GM19025 (cell line): ENCODE results near the gene TTN.
"Not testable (repeated sequence)": the region's sequence is repeated elsewhere in the genome, so short reads cannot be mapped to it uniquely, and the experiment has no call there.

ENCODE experiments used
- ATAC-seq: cut with Tn5 transposase; IDR thresholded peaks from one replicate; pipeline ENCODE4 v1.9.1; 2021; ENCODE audit warnings: mild to moderate bottlenecking, low read depth, moderate library complexity; ENCODE audit not compliant: unreplicated experiment

Gene TTN

DNA sequence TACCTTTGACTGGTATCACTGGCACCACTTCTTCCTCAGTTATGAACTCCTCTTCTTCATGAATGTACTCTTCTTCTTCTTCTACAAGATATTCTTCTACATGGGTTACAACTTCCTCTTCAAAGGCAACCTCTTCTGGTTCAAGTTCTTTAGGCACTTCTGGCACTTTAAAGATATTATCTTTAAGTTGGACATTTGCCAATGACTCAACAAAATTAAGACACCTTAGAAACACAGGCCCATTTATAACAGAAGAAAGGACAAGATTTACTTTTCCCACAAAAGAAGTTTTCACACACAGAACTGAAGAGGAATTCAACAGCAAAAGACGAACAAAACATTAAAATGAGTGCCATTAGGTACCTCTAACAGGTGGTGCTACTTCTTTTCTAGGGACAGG is 127.3 kb downstream of the TTN start:
- no peak for ATAC-seq

DNA sequence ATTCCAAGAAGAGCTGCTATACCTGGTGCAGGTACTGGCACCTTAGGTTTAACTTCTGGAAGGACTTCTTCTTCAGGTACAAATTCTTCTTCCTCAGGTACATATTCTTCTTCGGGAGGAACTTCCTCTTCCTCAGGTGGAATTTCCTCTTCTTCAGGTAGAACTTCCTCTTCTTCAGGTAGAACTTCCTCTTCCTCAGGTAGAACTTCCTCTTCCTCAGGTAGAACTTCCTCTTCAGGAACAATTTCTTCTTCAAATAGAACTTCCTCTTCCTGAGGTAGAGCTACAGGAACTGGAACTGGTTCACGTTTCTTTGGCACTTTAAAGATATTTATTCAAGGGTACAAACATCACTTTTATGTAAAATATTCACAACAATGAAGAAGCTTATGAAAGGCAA is 129.6 kb downstream of the TTN start:
- no peak for ATAC-seq

DNA sequence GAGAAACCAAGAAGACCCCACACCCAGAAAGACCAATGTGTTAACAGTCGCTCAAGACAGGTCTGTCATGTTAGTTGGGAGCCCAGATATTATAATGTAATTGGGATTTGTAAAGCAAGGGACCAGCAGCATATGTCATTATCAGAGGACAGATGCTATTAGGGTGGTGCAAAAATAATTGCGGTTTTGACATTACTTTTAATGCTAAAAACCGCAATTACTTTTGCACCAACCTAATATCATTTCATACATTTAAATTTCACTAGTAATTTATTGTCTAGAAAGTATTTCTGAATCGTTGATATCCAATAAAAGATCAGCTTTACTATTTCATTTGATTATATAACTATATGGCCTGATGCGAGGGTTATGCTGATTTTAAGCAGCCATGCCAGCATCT is 131.2 kb downstream of the TTN start:
- ATAC-seq, result no peak

DNA sequence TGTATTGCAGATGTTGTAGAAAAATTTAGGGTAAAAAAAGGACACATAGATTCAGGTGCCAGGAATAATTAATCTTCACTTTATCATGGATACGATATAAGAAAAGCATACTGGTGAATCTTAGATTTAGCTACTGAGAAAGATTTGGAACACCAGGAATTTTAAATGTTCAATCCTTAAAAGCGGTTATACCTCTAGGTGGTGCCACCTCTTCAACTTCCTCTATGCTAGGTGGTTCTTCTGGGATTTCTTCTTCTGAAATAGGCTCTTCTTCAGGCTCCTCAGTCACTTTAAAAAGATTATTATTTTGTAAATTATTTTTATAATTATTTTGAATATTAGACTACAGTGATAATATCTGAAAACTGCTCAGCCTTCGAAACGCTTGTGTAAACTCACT is 133.1 kb downstream of the TTN start:
- no peak for ATAC-seq

DNA sequence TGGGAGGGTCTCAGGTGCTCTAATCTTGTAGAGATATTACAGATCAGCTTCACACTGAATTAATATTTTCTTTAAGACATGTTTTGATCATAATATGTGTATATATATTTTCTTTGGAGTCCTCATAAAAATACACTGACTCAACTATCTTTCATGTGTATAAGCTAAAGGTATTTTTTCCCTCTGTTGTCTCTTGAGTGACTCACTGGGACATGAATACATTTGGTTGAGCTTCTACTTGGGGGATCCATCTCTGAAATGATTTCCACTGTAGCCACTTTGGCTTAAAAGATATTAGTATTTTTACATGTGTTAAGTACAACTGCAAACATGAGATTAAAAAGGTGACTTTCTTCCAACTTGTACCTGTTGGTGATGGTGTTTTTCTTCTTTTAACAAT is 140.8 kb downstream of the TTN start:
- ATAC-seq, result no peak

DNA sequence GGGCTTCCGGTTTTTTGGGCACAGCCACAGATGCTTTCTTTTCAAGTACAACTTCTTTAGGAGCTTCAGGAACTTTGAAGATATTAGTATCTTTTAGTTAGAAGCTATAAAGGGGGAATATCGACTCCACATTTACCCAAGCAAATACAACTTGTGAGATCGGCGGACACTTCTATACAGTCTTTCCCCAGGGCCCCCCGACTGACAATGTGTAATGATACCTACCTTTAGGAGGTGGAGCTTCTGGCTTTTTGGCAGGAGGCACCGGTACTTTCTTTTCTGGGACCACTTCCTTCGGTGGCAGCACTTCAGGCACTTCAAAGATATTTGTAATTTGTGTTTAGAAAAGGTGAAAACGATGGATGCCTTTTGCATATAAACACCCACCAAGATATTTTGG is 148.7 kb downstream of the TTN start:
- ATAC-seq, result not testable (repeated sequence)

DNA sequence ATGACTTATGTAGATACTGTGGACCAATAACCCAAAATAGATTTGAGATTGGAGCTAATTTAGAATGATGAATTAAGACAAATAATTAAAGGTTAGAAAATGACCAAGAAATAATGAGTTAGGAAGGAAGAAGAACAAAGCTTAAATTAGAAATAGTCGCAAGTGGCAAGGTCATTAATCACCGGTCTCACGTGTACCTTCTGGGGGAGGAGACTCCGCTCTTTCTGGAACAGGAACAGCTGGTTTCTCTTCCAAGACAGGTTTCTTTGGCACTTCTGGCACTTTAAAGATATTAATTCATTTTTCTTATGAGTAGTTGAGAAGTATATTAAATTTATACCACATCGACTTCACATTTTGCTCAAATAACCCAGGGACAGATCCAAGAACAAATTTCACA is 156.7 kb downstream of the TTN start:
- no peak for ATAC-seq

DNA sequence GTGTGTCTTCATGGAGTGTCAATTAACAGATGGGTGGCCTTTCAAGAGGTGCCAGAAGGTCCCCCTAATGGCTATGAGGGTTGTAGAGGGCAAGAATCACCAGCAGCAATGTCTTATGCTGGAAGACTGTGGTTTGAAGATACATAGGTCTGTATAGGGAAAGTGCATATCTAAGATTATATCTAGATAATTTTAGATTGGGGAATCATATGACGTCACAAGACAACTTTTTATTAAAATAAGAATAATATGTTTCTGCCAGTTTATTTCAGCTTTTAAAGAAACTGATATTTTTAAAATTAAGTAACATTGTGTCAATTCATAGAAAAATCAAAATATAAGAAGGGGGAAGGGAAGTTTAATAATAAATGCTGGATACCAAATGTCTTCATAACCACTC is 162.3 kb downstream of the TTN start:
- no peak for ATAC-seq

DNA sequence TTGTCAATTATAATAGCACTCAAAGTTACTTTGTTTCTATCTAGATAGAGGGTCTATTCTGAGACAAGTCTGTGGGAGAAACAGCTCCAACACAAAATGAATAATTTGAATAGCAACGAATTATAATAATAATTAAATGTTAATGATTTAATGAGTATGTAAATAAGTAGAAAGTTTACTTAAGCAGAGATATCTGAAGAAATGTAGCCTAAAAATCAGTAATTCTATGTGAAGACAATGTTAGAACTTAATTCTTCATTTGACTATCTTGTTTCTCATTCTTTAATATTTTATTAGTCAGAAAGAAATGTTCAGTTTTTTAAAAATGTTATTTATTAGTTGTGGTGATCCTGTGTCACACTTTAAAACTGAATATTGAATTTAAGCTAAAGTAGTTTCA is 165.7 kb downstream of the TTN start:
- no peak for ATAC-seq

DNA sequence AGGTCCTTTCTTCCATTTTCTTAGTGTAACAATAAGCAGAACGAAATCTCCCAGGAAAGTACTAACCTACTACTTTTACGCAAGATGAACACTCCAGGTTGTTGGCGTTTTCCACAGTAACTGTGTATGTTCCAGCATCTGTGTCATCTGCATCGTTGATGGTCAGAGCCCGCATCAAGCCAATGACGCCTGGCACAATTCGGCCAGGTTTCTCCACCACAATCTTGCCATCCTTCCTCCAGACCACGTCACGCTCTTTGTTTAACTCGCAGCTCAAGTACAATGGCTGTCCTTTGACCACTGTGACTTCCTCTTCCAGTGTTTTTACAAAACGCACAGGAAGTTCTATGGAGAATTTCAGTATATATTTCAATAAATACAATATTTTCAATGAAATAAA is 171.3 kb downstream of the TTN start:
- no peak for ATAC-seq

DNA sequence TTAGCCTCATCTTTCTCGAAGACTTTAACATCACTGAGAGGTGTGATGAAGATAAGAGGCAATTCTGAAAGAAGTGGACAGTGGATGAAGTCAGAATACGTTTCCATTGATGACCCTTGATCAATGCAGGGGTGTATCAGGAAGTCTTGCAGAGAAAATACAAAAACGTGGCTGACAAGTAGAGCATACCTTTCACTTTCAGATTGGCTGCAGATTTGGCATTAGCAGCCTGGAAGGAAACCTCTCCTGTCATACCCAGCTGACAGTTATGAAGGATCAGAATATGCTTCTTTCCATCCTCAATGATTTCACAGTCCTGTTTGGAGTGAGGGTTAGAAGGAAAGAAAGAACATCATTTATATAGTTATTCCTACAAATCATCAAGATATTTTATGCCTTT is 174.5 kb downstream of the TTN start:
- no peak for ATAC-seq

DNA sequence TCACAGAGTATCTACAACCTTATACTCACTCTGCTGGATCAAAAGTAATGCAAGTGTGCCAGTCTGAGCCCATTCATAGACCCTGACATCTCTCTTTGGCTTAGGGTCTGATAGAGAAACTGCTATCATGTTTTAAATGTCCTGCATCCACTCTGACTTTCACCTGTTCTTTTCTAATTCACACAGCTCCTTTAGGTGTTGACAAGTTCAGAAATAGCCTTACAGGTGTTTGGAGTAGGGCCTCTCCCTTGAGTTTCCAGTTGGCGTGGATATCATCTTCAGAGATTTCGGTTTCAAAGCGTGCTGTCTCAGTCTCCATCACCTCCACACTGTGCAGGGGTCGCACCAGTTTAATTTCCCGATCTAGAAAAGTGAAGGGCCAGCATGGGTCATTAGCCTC is 176.6 kb downstream of the TTN start:
- no peak for ATAC-seq

DNA sequence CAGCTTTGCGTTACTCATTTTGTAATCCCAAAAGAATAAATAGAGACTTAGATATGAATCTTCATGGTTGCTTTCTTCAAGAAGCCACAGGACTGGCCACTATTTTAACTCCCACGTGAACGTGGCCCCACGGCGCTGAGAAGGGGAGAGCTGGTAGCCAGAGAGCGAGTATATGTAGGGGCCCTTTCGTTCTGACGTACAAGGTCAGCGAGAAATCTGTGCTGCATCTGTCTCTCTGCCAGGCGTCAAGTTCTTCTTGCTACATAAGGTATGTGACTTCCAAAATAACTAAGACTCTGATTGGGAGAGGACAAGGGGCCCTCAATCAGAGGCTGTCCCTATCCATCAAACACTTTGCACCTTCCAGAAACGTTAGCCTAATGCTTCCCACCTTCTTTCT is 177.8 kb downstream of the TTN start:
- no peak for ATAC-seq

DNA sequence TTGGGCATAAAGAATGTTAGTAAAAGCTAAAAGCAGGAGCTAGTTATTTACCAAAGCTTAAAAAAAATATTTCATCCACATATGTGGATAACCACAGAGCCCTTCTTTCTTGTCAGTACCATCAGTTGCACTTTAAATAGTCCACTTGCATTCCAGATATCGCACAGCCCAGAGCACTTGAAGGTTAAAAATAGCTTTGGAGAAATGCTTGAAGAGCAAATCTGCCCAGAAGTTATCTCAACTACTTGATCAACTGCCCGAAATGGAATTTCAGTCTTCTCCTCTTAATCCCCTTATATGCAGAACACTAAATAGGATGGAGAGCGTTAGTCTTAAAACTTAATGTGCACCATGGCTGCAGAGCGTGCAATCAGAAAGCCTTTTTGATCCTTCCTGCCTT is 178.6 kb downstream of the TTN start:
- no peak for ATAC-seq

DNA sequence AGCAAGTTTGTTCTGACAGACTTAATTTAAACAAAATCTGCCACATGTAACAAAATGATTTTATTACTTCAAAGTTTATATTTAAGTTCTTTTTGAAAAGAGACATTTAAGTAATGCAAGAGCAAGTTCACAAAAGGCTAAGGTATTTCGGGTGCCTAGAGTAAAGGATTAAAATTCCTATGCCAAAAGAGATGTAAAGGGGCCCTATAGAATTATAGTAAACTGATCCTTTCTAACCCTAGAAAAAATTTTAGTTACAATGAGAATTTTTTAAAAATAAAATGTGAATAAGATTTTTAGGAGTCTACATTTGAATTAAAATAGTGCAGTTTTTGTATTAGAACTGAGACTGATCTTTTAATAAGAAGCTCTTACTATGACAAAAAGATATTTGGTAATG is 179.8 kb downstream of the TTN start:
- ATAC-seq, result no peak

DNA sequence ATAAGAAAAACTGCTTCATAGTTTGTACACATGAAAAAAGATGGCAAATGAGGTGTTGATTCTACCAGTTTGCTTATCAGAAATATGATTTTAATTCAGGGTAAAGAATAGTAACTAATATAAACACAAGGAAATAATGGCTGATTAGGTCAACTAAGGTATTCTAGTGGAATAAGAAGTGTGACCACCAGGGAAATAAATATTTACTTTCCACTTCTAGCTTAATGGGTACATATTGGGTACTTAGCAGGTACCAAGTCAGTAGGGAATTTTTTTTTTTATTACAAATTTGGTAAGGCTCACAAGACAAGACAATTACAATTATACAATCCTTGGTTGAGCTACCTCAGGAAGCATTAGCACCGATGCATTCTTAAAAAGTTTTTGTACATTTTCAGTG is 191.3 kb downstream of the TTN start:
- no peak for ATAC-seq

DNA sequence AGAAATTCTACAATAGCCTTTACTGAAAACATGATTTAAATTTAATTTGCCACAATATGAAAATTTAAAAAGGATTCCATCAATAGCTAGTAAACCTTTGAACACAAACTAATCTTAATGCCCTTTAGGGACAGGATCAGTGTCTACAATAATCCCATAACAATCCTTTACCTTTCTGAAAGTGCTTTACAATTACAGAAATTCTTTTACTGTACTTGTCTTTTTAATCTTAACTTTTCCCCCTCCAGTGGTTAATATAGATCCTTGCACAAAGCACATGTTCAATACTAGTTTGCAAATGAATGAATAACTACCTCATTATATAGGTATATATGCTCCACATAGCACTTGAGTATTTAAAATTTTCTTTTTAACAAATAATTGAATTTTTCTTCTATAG is 204.3 kb downstream of the TTN start:
- no peak for ATAC-seq

DNA sequence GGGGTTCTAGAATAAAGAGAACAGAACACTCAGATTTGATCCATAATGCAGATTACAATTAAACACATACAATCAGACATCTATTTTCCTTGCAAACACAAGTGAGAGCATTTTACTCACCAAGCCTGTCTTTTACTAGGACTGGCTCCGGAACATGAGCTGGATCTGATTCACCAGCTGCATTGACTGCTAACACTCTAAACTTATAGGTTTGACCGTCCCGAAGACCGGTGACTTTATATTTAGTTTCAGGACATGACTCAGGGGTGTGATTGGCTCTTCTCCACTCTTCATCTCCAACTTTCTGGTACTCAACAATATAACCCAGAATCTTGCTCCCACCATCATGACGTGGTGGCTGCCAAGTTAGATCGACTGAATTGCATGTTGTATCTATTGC is 214.6 kb downstream of the TTN start:
- no peak for ATAC-seq

DNA sequence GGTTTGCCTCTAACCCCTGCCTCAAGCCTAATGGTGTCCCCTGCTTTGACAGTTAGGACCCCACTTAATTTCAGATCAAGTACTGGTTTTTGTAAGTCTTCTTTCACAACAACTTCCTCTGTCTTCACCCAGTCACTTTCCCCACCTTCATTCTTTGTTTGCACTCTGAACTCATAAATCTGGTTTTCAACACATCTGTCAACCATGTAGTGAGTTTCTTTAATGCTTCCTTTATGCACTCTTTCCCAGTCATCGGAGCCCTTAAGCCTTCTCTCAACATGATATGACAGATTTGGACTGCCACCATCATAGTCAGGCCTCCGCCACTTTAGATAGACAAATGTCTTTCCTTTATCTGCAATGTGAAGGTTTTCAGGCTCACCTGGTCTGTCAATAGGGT is 217.9 kb downstream of the TTN start:
- ATAC-seq, result no peak

DNA sequence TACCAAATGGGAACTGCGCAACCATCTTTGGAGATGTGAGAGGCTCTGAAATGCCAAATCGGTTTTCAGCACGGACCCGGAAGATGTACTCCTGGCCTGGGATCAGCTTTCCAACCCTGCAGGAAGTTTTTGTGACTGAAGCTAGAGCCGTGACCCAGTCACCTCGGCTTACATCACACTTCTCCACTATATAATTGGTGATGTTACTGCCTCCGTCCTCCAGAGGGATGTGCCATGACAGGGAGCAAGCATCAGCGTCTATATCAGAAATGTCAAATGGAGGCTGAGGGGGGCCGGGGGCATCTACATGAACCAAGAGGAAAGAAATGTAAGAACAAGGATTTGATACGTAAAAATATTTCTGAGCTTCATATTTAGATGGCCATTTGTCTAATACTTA is 222.6 kb downstream of the TTN start:
- no peak for ATAC-seq

DNA sequence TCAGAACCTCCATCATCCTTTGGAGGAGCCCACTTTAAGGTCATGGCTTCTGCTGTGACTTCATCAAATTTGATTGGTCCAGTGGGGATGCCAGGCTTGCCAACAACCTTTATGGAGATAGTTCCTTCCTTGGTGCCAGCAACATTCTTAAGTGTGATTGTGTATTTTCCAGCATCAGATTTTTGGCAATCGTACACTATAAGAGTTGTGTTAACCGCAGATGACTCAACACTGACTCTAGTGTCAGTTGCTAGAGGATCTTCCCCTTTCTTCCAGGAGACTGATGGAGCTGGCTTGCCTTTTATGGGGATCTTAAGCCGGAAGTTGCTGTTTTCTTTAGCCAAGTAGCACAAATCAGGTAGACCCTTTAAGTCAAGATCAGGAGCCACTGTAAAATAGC is 228.2 kb downstream of the TTN start:
- ATAC-seq, result no peak

DNA sequence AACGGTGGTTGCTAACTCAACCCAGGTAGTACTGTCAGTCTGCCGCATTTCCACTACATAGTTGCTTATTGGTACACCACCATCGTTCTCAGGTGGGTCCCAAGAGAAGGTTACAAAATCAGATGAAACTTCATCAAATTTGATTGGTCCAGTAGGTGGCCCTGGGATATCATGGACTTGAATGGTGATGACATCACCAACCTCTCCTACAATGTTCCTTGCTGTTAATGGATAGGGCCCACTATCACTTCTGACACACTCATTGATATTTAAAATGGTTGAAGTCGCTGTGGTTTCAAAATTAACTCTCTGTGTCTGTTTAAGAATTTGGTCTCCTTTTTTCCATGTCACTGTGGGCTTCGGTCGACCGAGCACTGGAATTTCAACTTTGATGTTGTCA is 232.4 kb downstream of the TTN start:
- ATAC-seq, result no peak

DNA sequence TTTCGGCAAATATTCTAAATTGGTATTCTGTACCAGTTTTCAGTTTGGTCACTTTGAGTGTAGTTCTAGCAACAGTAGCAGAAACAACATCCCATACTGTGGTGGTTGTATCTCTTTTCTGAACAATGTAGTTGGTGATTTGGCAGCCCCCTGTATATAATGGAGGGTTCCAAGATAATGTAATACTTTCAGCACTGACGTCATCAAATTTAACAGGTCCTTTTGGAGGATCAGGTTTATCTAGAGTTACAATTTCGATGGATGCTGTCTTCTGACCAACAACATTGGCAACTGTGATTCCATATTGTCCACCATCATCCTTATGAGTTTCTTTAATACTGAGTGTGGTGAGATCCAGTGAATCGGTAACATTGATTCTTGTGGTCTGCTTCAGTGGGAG is 239.0 kb downstream of the TTN start:
- no peak for ATAC-seq

DNA sequence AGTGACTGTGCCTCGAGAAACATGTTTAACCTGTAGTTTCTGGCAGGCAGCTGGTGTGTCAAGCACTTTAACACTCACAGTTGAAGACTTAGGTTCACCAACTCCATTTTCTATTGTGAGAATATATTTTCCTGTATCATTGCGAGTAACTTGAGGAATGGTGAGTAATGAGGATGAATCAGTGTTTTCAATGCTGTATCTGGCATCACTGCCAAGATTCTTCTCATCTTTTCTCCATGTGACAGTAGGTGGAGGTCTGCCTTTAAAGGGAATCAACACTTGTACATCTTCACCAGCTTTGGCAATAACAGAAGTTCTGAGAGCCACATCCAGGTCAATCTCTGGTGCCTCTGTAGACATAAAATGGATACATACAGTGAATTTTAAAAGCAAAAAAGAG is 254.2 kb downstream of the TTN start:
- no peak for ATAC-seq
